Activated T-cell treated with anti-CD3 and anti-CD28 coated beads for 24 hours (primary cell): ENCODE measurements around the gene TENM4.

Experiments
- DNase-seq: peaks from one replicate; pipeline ENCODE4 v3.0.0-alpha.2; 2020; ENCODE audit warnings: low read depth

Gene TENM4

DNA sequence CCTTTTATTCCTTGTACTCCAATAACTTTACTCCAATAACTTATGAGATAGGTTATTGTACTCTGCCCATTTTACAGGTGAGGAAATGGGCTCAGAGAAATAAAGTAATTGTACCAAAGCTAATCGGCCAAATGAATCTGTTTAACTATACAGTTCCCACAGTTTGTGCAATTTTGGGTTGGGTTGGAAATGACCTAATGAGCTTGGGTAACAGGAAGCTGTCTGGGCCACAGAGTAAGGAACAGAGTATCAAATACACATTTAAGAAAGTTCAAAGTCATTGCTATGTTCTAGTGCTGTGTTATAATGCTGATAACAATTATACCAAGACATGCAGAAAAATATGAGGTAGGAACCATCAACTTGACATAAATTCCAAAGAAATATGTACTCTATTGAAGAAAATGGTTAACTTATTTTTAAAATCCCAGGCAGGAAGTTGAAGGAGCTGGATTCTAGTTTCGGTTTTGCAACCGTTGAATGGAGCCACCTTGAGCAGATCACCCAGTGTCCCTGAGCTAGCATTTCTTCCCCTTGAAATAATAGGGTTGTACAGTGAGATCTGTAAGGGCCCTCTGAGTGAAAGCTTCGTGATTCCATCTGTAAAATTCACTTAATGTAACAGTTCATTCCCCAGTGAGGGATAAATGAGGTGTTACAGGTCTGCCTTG lies 505.3 kb downstream of the TENM4 start:
- DNase-seq: no peak

DNA sequence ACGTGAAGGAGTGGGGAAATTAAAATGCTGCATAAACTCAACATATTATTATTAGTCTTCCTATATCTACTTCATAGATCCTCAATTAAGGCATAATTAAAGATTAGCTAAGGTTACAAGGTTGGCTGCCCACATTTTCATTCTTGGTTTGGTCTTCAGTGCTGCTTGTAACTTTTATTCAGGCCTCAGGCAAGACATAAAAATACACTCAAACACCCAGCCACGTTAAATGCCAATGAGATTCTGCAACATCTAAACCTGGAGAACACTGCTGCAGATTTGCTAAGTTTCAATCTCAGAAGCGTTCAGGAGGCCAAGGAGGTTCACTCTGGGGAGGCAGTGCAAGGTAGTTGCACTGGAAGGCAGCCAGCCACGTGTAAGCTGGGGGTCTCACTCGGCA lies 507.5 kb downstream of the TENM4 start:
- no peak for DNase-seq

DNA sequence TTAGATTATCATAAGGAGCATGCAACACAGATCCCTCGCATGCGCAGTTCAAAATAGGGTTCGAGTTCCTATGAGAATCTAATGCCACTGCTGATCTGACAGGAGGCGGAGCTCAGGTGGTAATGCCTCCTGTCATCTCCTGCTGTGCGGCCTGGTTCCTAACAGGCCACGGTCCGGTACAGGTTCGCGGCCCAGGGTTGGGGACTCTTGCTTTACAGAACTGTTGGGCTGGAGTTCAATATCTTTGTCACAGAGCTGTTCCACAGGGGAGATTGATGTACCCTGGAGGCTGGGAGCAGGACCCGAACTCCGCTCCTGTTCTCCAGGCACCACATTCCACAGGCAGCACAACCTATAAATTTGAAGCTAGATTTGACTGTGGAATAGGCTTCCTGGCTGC lies 508.1 kb downstream of the TENM4 start:
- DNase-seq: no peak

DNA sequence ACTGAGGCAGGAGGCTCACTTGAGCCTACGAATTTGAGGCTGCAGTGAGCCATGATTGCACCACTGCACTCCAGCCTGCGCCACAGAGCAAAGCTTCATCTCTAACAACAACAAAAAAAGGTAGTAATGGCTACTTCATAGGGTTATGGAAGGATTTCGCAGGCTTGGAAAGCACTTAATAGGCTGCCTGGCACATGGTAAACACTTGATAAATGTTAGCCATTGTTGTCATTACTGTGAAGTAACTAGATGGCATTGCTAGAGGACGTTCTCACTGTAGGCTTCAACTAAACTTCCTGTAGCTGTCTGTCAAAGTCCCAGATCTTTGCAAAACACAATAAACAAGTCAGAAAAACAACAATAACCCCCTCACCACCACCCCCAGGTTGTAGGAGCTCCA lies 508.9 kb downstream of the TENM4 start:
- no peak for DNase-seq

DNA sequence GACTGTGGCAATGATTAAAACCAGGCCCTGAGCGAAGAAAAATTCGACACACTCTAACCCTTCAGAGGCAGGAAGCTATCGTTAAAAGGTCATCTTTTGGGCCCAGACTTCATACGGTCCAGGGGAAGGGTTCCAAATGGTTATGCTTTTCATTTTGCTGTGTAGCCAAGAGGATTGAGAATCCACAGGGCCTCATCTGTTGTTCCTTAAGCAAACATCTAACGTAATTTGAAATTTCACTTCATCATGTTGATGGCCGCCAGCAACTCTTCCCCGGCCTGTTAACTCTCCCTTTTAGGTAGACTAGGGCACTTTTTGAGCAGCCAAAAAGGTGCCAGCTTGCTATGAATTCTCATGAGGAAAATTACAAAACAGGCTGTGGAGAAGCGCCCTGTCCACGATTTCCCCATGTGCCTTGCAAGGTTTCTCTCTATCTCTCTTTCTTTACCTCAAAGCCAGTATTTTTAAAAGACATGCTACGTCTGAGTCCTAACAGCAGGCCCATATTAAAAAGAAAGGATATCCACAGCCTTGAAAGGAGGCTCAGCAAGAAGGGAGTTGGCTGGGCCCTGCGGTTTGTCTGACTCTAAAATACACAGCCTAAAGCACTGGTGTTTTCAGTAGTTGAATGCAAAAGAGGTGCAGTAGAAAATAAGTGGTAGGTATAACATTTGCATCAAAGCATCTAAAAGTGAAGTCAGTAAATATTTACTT lies 509.9 kb downstream of the TENM4 start:
- no peak for DNase-seq

DNA sequence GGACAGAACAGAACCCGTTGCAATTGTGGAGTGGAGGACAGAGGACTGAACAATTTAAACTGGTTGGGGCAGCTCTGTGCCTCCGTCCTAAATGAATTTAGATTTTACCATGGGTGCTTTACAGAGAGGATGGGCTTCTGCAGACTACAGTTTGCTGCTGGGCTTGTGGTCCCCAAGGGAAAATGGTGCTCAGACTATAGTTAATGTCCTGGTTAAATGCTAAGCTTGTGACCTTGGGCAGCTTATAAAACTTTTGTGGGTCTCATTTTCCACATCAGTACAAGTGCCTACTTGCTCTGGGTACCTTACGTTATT lies 511.0 kb downstream of the TENM4 start:
- no peak for DNase-seq

DNA sequence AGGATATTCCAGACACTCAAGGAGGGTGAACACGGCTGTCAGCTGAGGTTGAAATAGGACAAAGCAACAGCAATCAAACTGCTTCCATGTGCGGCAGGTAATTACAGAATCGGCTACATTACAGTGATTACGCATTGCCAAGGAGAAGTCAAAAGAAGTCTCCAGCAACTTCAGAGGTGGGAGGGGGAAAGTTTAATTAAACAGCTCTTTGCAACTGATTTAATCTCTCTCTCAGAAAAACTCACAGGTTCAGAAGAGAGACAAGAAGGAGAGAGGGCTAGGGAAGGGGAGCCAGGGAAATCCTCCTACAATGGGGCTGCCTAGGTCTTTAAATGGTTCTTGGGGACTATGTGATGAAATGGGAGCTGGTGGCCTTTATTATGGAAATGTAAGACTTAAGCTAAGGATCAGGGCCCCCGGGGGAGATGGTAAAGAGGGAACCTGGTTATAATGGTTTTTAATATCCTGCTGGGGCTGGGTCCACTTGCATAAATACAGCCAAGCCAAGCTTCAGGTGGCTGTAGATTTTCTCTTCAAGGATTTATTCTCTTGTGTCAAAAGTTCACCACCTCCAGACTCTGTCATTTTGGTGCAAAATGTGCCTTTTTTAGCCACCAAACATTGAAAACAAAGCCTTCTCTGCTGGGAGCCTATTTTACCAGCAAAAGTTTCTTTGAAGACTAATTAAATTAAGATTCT lies 511.5 kb downstream of the TENM4 start:
- no peak for DNase-seq

DNA sequence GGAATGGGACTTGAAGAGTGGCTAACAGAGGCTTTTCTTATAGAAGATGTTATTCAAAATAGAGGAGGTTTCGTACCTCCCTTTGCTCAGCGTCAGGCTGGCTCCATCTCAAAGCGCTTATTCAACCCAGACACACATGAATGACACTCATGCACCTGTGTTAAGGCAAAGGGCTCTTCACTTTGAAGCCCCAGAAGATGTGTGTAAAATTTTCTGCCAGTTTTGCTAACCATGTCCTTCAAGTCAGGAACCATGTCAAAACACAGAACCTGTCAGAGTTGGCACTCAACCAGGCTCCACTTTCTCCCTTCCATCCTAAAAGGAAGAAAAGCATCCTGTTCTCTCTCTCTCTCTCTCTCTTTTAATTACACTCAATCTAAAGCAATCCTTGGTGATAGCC lies 513.3 kb downstream of the TENM4 start:
- no peak for DNase-seq

DNA sequence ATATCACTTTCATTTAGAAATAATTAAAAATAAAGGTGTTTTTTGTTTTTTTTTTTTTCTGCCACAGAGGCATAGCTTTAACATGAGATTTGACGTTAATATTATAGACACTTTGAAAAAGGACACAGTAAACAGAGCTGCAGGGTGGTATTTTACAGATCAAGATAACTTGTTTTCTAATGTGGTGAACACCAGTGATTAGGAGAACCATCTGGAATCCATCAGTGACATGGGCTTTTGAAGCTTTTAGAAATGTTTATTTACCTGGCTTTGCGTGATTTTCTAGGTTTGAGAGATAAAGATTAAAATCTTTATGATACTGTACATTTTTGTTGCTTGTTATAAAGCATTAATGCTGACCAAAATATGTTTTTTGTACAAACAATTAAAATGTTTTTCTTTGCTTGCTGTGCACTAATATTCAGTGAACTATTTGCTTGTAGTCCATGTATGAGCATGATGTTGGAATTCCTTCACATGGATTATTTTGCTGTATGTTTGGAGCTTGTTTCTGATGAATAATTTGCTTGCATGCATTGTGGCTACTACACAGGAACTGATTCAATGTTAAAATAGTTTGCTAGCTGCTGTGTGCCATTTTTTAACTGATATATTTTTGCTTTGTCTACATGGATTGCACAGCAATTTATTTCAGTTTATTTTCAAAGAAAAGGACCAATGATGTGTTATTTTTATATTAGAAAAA lies 514.0 kb downstream of the TENM4 start:
- DNase-seq: no peak

DNA sequence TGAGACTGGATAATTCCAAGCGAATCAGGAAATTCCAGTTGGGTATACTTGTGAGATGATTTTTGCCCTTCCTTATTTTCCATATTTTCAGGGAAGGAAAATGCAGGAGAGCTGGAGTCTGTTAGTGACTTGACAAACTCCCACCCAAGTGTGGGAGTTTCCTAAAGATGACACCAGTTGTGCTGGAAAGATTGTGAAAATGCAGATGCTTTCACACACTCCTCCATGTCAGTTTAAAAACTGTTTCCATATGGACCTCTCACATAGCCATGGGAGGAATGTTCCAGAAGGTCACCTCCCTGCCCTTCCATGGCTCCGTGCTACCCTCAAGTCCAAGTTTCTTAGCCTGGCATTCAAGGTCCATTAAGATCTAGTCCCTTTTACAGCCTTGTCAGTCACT lies 515.4 kb downstream of the TENM4 start:
- DNase-seq: no peak

DNA sequence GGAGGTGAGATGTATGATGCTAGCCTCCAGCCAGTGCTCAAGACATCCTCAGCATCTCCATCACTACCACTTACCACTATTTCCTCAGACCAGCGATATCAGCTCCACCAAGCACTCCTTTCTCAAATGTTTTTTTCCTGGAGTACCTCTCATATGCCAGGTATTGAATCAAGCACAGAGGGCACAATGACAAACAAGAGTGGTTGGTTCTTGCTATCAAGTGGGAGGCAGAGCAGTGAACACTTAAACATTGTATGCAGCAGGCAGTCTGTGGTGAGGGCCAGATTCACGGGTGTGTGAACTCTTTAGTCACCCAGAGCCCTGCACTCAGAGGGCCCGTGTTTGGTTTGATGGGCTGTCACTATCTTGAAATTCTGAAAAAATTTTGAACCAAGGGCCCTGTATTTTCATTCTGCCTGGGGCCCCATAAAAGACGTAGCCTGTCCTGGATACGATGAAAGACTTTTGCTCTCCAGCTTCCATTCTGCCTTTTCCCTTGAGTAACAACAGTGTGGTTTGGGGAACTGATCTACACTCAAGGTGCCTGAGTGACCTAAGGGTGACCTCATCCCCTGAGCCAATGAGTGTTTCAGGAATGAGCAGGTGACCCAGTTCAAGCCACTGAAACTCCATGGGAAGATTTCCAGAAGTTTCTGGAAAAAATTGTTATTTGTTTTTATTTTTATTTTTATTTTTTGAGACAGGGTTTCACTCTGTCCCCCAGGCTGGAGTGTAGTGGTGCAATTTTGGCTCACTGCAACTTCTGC lies 517.8 kb downstream of the TENM4 start:
- no peak for DNase-seq

DNA sequence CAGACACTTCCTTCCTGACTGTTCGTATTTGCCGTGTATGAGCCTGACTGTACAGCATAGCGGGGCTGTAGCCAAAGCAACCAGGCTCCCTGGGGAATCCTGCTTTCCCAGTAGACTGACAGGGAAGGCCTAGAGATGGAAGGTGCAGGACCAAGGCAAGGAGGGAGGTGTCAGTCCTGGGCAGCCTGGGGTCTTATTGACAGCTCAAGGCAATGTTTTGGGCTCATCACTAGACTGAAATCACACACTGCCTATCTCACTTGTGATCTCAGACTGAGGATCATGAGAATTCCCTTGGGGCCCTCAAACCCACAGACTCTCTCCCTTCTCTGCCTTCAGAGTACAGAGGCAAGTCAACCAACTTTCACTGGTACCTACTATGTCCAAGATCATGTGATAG lies 519.3 kb downstream of the TENM4 start:
- no peak for DNase-seq

DNA sequence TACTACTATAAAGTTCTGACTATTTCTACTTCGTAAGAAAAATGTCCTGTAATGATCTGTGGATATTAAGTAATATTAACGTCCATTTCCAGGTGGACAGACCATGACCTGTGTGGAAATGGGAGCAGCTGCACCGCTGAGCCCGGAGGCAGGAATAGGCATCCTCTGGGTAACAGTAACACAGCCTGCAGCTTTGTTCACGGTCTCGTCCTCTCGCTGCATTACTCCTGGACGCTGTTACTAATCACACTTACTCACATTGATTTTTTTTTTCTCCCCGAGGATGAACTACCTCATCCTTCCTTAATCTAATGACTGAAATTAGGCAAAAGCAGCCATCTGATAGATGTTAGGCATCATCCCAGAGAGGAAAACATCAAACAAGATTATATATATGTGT lies 520.5 kb downstream of the TENM4 start:
- DNase-seq: no peak

DNA sequence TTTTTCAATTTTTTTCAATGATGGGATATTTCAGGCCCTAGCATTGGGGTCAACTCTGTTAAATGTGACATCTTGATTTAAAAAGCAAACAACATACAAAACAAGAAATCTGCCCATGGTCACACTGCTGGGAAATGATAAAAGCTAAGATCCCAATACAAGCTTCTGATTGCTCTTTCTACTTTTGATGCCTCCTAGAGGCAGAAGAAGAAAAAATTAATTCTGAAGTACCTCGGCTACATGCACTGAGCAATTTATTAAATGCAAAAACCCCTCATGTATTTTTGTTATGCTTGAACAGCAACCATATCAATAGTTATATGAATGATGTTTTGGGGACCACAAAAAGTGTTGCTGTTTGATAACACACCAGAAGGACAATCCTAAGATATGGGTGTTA lies 524.1 kb downstream of the TENM4 start:
- no peak for DNase-seq

DNA sequence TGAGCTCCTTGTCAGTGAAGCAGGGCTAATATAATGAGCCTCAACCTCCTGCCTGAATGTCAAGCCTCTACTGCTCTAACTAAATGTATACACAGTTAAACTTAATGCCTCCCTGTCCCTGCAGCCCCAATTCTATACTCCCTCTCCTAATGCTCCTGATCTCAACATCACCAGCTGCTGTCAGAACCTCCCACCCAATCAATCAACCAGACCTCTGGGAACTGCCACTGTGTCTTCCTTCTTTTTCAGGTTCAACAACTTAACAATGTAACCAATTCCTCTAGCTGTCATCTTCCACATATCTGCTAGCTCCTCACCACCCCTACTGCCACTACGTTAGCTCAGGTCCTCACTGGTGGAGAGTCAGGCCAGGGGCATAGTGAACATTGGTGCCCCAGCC lies 526.3 kb downstream of the TENM4 start:
- no peak for DNase-seq

DNA sequence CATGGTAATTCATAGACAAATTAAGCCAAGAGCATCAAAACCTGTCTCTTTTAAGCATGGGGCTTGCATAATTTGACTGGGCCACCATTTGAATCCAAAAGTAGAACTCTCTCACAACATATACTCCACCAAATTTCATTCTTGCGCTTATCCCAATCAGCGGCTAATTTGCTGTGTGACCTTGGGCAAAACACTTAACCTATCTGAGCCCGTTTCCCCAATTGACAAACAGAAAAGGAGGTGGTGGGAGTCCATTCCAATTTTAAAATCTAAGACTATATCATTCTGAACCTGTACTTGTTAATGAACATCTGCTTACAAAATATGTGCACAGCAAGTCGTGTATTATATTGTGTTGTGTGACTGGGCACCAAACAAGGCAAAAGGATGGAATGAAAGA lies 528.1 kb downstream of the TENM4 start:
- DNase-seq: no peak

DNA sequence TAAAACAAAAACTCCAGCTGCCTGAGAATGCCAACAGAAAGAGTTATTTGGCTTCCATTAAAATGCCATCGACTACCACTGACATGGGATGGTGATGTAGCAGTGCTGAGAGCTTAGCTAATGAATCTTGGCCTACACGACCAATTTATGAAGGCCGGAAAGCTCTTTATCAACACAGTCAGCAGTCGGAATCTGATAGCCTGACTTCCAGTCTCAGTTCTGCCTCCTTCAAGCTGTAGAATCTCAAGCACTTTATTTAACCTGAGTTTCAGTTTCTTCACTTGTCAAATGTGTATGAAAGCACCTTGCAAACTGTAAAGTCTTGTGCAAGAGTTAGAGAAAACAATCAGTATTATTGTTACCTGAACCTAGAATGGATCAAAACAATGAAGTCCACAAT lies 530.5 kb downstream of the TENM4 start:
- DNase-seq: no peak

DNA sequence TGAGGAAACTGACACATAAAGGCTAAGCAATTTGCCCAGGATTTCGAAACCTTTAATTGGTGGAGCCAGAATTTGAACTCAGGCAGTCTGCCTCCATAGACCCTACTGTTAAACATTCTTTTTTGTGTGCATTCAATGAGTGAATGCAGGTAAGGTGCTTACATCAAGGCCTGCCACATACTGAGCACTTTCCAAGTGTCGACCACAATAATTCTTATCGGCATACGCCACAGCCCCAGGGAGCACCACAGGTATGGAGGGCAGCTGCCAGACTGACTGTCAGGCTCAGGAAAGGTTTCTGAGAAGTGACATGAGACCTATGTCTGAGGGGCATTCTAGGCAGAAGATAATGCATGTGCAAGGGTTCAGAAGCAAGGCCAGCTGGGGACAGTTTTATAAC lies 531.4 kb downstream of the TENM4 start:
- no peak for DNase-seq

DNA sequence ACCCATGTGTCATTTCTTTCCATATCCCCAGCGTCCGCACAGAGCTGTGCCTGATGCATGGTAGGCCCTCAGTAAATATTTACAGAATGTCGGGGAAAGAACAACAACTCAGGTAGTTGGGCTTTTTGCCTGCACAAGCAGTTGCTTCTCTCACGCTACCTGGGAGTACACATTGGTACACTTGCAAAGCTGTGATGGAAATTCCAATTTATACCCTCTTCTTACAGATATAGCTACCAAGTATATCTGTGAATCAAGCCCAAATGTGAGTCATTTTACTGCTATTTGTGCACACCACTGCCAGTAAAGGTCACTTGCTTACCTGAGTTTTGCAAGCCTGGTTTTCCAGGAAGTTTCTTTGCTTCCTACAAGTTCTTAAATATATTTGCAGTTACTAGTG lies 533.2 kb downstream of the TENM4 start:
- no peak for DNase-seq

DNA sequence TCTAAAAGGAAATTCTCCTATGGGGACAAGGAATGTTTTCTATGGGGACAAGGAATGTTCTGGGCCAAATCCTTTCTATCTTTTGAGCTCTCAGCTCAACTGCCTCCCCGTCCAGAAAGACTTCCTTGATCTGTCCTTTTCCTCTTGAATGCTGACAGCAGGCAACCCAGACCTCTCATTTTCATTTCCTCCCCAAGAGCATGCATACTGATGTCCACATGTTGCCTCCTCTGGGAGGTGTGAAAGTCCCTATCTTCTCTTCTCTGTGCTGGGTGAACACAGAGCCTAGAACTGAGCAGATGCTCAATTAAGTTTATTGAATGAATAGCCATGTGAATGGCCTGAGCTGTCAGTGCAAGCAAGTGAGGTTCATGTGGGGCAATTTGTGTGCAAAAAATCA lies 534.3 kb downstream of the TENM4 start:
- DNase-seq: no peak

DNA sequence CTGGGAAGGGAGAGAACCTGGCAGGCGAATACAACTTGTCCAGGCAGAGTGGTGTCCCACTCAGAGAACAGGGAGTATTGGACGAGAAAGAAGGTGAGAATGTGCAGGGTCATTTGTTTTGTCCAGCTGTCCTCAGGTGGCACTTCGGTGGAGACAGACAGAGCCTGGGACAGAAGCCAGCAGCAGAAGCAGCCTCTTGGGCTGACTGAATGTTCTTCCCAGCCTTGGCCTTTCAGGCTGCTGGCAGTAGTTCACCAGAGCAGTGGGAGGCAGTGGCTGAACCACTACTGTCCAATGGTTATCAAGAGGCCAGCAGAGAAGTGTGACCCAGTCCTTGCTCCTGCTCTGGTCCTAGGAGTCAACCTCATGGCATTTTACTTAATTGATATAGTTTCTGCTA lies 535.1 kb downstream of the TENM4 start:
- DNase-seq: no peak

DNA sequence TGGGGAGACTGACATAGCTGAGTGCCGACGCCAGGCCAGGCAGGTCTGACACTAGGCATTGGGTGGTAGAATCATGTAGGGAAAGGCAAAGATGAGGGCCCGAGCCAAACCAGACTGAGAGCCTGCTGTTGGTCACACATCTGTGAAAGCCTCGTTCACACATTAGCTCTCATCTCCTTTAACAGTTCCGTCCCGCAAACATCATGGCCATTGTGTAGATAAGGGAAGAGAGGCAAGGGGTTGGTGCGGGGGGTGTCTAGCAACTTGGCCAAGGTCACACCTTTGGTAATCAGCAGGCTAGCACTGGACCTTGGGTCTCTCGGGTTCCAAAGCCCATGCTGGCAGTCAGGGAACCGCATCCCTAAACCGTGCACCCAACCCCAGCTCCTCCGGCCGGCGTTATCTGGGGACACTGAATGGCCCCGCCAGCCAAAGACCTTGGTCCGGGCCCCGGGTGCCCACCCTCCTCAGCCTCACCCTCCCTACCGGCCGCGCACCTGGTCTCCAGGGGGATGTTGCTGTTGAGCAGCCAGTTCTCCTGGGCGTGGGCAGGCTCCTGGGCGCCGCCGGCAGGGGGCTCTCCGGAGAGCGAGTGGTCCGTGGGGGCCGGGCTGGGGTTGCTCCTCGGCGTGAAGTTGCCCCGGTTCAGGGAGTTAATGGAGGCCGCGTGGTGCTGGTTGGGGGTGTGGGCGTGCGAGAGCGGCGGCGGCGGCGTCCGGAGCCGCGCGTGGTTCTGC lies 537.9 kb downstream of the TENM4 start:
- DNase-seq: no peak
